Esophagus mucosa (tissue), 1 donor: Measurements from ENCODE around the gene SLC6A11. TPM values are rescaled to one million over a fixed set of nuclear protein-coding genes. Genes with fewer than 3 reads are reported as not detected.

ENCODE experiments used
- ATAC-seq: fragments of 200-7000 bp; cut with Tn5 transposase; one replicate; pipeline ENCODE4 v1.9.1; 2020
- total RNA-seq: library from RNA; stranded (reverse); gene quantifications from one replicate; pipeline ENCODE4 v1.2.4, GENCODE V29; 2023
- donor health status: DM: yes; HTN: yes; CAD: no.

Gene SLC6A11
- total RNA-seq, 1 donor from 2014 or later, result 7.8 TPM

GRCh38 chr3:10792208-10792607, 23.8 kb upstream of the SLC6A11 start:
- ATAC-seq, result no peak

- ATAC-seq, result peak; percentile 90
Measured at GRCh38 chr3:10798600-10799367, 17.2 kb upstream of the SLC6A11 start.

DNA sequence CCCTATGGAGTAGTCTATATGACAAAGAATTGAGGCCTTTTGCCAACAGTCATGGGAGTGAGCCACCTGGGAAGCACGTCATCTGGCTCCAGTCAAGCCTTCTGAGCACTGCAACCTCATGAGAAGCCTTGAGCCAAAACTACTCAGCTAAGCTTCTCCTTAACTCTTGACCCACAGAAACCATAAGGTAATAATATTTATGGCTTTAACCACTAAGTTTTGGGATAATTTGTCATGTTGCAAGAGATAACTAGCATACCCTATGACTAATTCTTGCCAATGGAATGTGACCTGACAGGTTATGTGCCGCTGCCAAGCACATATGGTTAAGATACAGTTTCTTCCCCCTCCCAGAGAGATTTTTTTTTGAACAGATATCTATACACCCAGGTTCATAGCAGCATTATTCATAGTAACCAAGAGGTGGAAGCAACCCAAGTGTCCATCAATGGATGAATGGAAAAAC, 11.8 kb upstream of the SLC6A11 start:
- peak; percentile 94 for ATAC-seq

GRCh38 chr3:10806006-10806405, 10.0 kb upstream of the SLC6A11 start:
- ATAC-seq, result no peak

- no peak for ATAC-seq
Measured at GRCh38 chr3:10808130-10808735, 7.8 kb upstream of the SLC6A11 start.

- no peak for ATAC-seq
Measured at GRCh38 chr3:10808974-10809373, 7.1 kb upstream of the SLC6A11 start.

DNA sequence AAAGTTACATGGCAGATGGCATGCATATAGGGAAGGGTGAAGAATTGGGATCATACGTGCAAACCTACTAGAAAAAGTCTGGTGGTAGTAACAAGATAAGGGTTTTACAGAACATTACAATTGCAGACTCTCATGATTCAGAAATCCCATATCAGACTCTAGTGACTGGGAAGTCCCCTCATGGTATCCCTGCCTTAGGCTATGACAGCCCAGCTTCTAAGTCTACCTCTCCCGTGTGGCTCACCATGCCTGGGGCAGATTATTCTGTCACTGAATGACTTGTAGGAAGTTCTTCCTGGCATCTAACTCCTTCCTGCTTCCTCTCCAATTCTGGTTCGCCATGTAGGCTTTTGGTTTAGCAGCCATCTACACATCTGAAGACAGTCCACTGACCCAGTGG, 5.7 kb upstream of the SLC6A11 start:
- peak; percentile 46 for ATAC-seq

DNA sequence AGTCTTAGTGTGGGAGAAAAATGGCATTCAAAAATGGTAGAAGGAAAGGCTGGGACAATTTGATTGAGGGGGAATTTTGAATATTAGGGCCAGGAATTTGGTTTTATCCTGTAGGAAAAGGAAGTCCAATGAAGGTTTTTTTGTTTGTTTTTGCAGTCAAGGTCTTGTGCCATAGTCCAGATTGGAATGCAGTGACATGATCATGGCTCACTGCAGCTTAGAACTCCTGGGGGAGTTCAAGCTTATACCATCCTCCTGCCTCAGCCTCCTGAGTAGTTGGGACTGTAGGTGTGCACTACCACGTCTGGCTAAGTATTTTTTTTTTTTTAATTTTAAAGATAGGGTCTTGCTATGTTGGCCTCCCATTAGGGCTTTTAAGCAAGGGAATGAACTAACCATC, 2.6 kb upstream of the SLC6A11 start:
- ATAC-seq, result no peak

GRCh38 chr3:10814623-10815022, 1.4 kb upstream of the SLC6A11 start:
- ATAC-seq, result no peak

- ATAC-seq, result peak; percentile 6
Measured at GRCh38 chr3:10815487-10815886, 541 bp upstream of the SLC6A11 start.

- ATAC-seq, result no peak
Measured at GRCh38 chr3:10816863-10817253, 830 bp downstream of the SLC6A11 start.

DNA sequence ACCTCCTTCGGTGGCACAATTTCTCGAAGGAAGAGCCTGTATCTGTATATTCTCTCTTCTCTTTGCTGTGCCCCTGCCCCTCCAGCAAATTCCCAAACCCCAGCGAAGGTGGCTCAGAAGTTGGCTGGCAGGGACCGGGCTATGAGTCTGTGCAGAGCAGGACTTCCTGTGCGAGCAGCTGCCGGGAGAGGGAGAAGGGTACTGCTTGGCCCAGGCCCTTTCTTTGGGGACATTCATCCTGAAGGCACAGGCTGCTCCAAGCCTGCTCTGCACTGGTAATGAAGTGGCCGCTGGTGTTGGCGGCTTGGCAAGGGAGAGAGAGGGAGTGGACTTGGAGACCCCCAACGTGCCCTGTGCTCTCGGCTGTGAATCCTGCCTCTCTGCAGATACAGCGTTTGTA, 1.5 kb downstream of the SLC6A11 start:
- no peak for ATAC-seq

- ATAC-seq, result no peak
Measured at GRCh38 chr3:10822055-10822454, 6.0 kb downstream of the SLC6A11 start.

- ATAC-seq, result no peak
Measured at GRCh38 chr3:10822708-10823515, 6.9 kb downstream of the SLC6A11 start.

DNA sequence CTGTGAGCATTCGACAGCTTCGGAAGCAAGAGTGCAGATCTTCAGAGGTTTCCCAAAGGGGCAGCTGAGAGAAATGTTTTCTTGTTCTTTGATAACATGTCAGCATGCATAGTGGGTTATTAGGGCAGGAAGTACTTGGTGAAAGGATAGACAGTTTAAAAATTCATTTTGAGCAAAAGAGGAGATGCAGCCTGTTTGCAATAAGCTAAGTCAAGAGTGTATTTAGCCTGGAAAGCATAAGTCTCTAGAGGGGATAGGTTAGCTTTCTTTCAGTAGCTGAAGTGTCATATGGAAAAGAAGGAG, 7.4 kb downstream of the SLC6A11 start:
- ATAC-seq, result no peak

- no peak for ATAC-seq
Measured at GRCh38 chr3:10824468-10824867, 8.4 kb downstream of the SLC6A11 start.

- ATAC-seq, result no peak
Measured at GRCh38 chr3:10833855-10834414, 17.9 kb downstream of the SLC6A11 start.

DNA sequence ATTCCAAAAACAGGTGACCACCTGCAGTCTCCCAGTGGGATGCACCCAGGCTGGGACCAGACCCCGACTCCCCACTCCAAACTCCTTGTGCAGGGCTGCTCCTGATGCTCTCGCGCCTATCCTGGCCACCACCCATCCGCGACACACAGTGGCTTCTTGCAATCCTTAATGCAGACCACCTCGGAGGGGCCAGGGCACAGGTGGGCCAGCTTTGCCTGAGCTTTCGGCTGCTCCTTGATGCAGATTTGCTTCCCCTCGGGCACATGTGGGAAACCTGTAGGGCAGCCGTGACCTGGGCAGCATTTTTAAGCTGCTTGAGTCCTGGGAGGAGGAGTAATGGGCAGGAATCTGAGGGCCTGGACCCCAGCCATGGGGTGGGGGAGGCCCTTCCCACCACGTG, 18.9 kb downstream of the SLC6A11 start:
- no peak for ATAC-seq

GRCh38 chr3:10835406-10835805, 19.4 kb downstream of the SLC6A11 start:
- ATAC-seq, result no peak

GRCh38 chr3:10836676-10837075, 20.6 kb downstream of the SLC6A11 start:
- ATAC-seq, result no peak

DNA sequence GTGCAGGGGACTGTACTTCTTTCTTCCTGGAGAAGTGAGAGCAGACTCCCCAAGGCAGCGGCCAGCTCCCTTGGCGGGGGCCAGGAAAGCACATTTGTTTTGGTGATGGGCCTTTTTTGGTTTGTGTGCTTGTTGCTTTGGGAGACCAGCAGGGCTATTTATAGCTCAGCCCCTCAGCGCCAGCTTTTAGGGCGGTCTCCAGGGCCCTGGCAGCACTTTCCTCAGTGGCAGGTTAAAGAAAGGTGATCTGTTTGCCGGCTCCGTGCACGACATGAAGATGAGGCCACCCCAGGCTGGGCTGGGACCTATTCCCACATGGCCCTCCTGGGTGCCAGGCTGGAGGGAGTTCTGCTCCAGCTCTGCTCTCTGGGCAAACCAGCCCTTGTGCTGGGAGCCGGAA, 21.8 kb downstream of the SLC6A11 start:
- ATAC-seq, result no peak

DNA sequence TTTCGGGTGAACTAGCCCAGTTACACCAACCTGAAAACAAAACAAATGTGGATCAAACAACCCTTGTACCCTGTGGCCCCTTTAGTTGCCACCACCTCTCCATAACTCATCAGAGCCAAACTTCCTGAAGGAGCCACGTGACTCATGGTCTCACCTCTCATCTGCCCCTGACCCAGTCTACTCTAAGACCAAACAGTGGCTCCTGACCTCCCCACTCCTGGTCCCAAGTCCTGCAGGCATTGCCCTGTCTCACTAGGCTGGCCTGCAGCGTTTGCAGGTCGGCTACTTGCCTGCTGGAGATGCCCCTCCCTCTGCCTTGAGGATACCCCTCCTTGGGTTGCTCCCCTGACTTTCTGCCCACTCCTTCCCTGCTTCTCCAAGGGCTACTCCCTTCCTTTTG, 23.1 kb downstream of the SLC6A11 start:
- no peak for ATAC-seq

DNA sequence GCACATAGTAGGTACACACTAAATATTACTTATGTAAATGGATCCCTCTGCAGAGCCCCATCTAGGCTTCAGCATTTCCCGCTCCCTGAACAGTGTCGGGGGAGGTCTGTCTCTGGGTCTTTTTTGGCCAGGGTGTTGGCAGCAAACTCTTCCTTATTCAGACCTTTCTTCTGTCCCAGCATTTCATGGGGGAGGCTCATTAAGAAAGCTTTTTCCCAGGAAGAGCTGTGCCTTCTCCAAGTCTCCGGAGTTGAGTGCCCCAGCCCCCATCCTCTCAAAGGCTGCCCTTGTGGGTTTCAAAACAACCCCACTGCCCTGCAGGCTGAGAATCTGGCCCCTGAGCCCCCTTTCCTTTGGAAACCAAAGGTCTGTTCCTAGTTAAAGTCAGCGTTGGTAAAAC, 25.1 kb downstream of the SLC6A11 start:
- no peak for ATAC-seq
